PC-3 (cell line): Measurements from ENCODE around the gene ANP32E.

Experiments
- EZH2 ChIP-seq: fragments of 300-600 bp; sonication (generic); IDR thresholded peaks from one replicate; pipeline ENCODE4 v1.6.1; 2017; ENCODE audit warnings: antibody characterized with exemption, mild to moderate bottlenecking, low read length; ENCODE audit not compliant: unreplicated experiment
- EZH2phosphoT487 ChIP-seq: fragments of 300-600 bp; sonication (generic); IDR thresholded peaks from 2 replicates; pipeline ENCODE4 v1.6.1; 2018; ENCODE audit warnings: mild to moderate bottlenecking, antibody characterized with exemption, low read length, borderline replicate concordance
- TF ChIP-seq, protein P1 (sequence below): fragments of 300-600 bp; sonication (generic); conservative IDR thresholded peaks from 2 replicates; pipeline ENCODE4 v1.5.1; 2017; ENCODE audit warnings: antibody characterized with exemption, low read depth, mild to moderate bottlenecking, low read length

DNA sequence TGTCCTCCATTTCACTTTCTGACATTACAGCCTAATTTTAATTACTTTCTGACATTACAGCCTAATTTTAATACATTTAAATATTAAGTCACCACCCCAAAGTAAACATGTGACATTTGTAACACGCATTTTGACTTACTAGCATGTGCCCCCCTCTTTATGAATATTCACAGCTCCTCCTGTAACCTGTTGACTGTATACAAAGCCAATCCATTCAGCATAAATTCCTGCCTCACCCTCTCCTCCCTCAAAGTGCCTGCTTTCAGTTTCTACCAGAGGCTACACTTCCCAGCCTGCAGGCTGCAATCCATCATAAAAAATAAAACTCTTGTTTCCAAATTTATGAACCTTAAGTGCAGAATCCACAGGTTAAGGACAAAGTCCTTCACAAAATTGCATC lies 39.5 kb downstream of the ANP32E start:
- TF ChIP-seq, protein P1, sequence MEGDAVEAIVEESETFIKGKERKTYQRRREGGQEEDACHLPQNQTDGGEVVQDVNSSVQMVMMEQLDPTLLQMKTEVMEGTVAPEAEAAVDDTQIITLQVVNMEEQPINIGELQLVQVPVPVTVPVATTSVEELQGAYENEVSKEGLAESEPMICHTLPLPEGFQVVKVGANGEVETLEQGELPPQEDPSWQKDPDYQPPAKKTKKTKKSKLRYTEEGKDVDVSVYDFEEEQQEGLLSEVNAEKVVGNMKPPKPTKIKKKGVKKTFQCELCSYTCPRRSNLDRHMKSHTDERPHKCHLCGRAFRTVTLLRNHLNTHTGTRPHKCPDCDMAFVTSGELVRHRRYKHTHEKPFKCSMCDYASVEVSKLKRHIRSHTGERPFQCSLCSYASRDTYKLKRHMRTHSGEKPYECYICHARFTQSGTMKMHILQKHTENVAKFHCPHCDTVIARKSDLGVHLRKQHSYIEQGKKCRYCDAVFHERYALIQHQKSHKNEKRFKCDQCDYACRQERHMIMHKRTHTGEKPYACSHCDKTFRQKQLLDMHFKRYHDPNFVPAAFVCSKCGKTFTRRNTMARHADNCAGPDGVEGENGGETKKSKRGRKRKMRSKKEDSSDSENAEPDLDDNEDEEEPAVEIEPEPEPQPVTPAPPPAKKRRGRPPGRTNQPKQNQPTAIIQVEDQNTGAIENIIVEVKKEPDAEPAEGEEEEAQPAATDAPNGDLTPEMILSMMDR = no peak
- TF ChIP-seq EZH2phosphoT487 (no peak), EZH2 (no peak)
